ENCODE results near the gene KIRREL1. TPM values are rescaled to one million over a fixed set of nuclear protein-coding genes. Genes with fewer than 3 reads are reported as not detected.

The KIRREL1 gene
- total RNA-seq, 4 donors from 2014 or later, result 8.2 to 18.3 (median 12.6) TPM

- H3K27me3 ChIP-seq, result no peaks in the 10 kb centered on the region
- no peaks in the 10 kb centered on the region for H3K36me3 ChIP-seq
- peaks cover 0 to 9% (median 4%) of the 10 kb centered on the region in 4 donors for H3K4me1 ChIP-seq
- H3K27ac ChIP-seq, result no peak overlapping the region
- in situ Hi-C loops (cut with MboI; ENCODE audit: low pct_ligation_motif_present in 1 of 4, low pct_unique_long_range_greater_than_20kb in 1 of 4, low sequenced_read_pairs in 3 of 4) (no loop called here), intact Hi-C loops (cut with DNase I; ENCODE audit: low total_unique reads) (loop anchor here (5.0 kb wide), 1 partner anchor 45 kb away; the partner anchor contains the start of gene KIRREL1)
- 70 to 86% methylated on average over 9 to 17 of the region's 17 CpGs for WGBS, 2 donors (ENCODE audit: low coverage in 1 of 2)
- no peaks in the 10 kb centered on the region for H3K9me3 ChIP-seq
- H3K4me3 ChIP-seq, result no peak overlapping the region
- no peak for DNase-seq
- TF ChIP-seq EP300 (IDR thresholded peaks at IDR 0.05; ENCODE audit: low read depth), result no peak
- no peak for TF ChIP-seq POLR2A (IDR thresholded peaks at IDR 0.05)
- no peak for TF ChIP-seq CTCF (IDR thresholded peaks at IDR 0.05)
- no peak for TF ChIP-seq POLR2AphosphoS5 (IDR thresholded peaks at IDR 0.05)
These were observed 43.8 kb downstream of the KIRREL1 start for GRCh38 chr1:158037008-158037865.

GRCh38 chr1:158037866-158038359 is 44.5 kb downstream of the KIRREL1 start:
- TF ChIP-seq EP300 (IDR thresholded peaks at IDR 0.05; ENCODE audit: low read depth) (no peak), POLR2A (IDR thresholded peaks at IDR 0.05) (no peak), POLR2AphosphoS5 (IDR thresholded peaks at IDR 0.05) (no peak), CTCF (IDR thresholded peaks at IDR 0.05) (no peak)
- H3K4me3 ChIP-seq, result no peak overlapping the region

GRCh38 chr1:158038793-158039192 is 45.3 kb downstream of the KIRREL1 start:
- H3K4me1 ChIP-seq, result peaks cover 0 to 12% (median 5%) of the 10 kb centered on the region in 4 donors
- H3K36me3 ChIP-seq, result no peaks in the 10 kb centered on the region
- in situ Hi-C loops (cut with MboI; ENCODE audit: low pct_ligation_motif_present in 1 of 4, low pct_unique_long_range_greater_than_20kb in 1 of 4, low sequenced_read_pairs in 3 of 4), result no loop called here
- 77 to 100% methylated on average over 1 to 8 of the region's 8 CpGs for WGBS, 2 donors (ENCODE audit: low coverage in 1 of 2)
- DNase-seq, result no peak
- no peaks in the 10 kb centered on the region for H3K9me3 ChIP-seq
- intact Hi-C loops (cut with DNase I; ENCODE audit: low total_unique reads), result loop anchor here (5.0 kb wide), 1 partner anchor 46 kb away; the partner anchor contains the start of gene KIRREL1
- no peak overlapping the region for H3K27ac ChIP-seq
- TF ChIP-seq POLR2AphosphoS5 (IDR thresholded peaks at IDR 0.05), result no peak
- no peak for TF ChIP-seq POLR2A (IDR thresholded peaks at IDR 0.05)
- TF ChIP-seq EP300 (IDR thresholded peaks at IDR 0.05; ENCODE audit: low read depth), result no peak
- TF ChIP-seq CTCF (IDR thresholded peaks at IDR 0.05), result no peak
- H3K27me3 ChIP-seq, result no peaks in the 10 kb centered on the region
- H3K4me3 ChIP-seq, result no peak overlapping the region

More at GRCh38 chr1:158037866-158038359, 44.5 kb downstream of the KIRREL1 start:
- Histone ChIP-seq H3K27me3 (no peaks in the 10 kb centered on the region), H3K27ac (no peak overlapping the region), H3K4me1 (peaks cover 0 to 9% (median 4%) of the 10 kb centered on the region in 4 donors), H3K36me3 (no peaks in the 10 kb centered on the region), H3K9me3 (no peaks in the 10 kb centered on the region)
- in situ Hi-C loops (cut with MboI; ENCODE audit: low pct_ligation_motif_present in 1 of 4, low pct_unique_long_range_greater_than_20kb in 1 of 4, low sequenced_read_pairs in 3 of 4) (no loop called here), intact Hi-C loops (cut with DNase I; ENCODE audit: low total_unique reads) (loop anchor here (5.0 kb wide), 1 partner anchor 46 kb away; the partner anchor contains the start of gene KIRREL1)
- no peak for DNase-seq
- WGBS, 2 donors (ENCODE audit: low coverage in 1 of 2), result 30% methylated on average over 9 of the region's 9 CpGs; no CpG with 5 or more reads in 1 of the 2 donors

- in situ Hi-C loops (cut with MboI; ENCODE audit: low pct_ligation_motif_present in 1 of 4, low pct_unique_long_range_greater_than_20kb in 1 of 4, low sequenced_read_pairs in 3 of 4) (no loop called here), intact Hi-C loops (cut with DNase I; ENCODE audit: low total_unique reads) (loop anchor here (5.0 kb wide), 1 partner anchor 47 kb away; the partner anchor contains the start of gene KIRREL1)
- Histone ChIP-seq H3K27me3 (no peaks in the 10 kb centered on the region), H3K27ac (no peak overlapping the region), H3K9me3 (no peaks in the 10 kb centered on the region), H3K36me3 (no peaks in the 10 kb centered on the region), H3K4me3 (no peak overlapping the region), H3K4me1 (peaks cover 0 to 12% (median 5%) of the 10 kb centered on the region in 4 donors)
- TF ChIP-seq EP300 (IDR thresholded peaks at IDR 0.05; ENCODE audit: low read depth), result no peak
- TF ChIP-seq POLR2A (IDR thresholded peaks at IDR 0.05), result no peak
- no peak for TF ChIP-seq CTCF (IDR thresholded peaks at IDR 0.05)
- no peak for TF ChIP-seq POLR2AphosphoS5 (IDR thresholded peaks at IDR 0.05)
- 72% methylated on average over 5 of the region's 5 CpGs; no CpG with 5 or more reads in 1 of the 2 donors for WGBS, 2 donors (ENCODE audit: low coverage in 1 of 2)
- no peak for DNase-seq
These were observed 45.9 kb downstream of the KIRREL1 start for GRCh38 chr1:158039380-158039779.

Data from transverse colon (tissue), 4 donors.